Ectodermal cell (in vitro differentiated cells): ENCODE results near the gene CREB1.
"Not testable (repeated sequence)": the region's sequence is repeated elsewhere in the genome, so short reads cannot be mapped to it uniquely, and the experiment has no call there.

Source experiments
- H3K27ac ChIP-seq: 2 replicates; pipeline ENCODE4 v1.7.0; 2013; ENCODE audit warnings: mild to moderate bottlenecking, low read depth, low read length; ENCODE audit not compliant: insufficient read depth, poor library complexity, severe bottlenecking
- H3K27me3 ChIP-seq: 2 replicates; pipeline ENCODE4 v1.7.0; 2013; ENCODE audit warnings: mild to moderate bottlenecking, low read length; ENCODE audit not compliant: insufficient read depth, control insufficient read depth, poor library complexity, severe bottlenecking
- H3K36me3 ChIP-seq: one replicate; pipeline ENCODE4 v1.7.0; 2013; ENCODE audit warnings: low read length; ENCODE audit not compliant: control insufficient read depth, insufficient read depth
- H3K4me1 ChIP-seq: one replicate; pipeline ENCODE4 v1.7.0; 2013; ENCODE audit warnings: low read length; ENCODE audit not compliant: control insufficient read depth, insufficient read depth
- H3K4me3 ChIP-seq: 2 replicates; pipeline ENCODE4 v1.7.0; 2013; ENCODE audit warnings: low read depth, low read length, control low read depth; ENCODE audit not compliant: insufficient read depth
- H3K9me3 ChIP-seq: 2 replicates; pipeline ENCODE4 v1.7.0; 2013; ENCODE audit warnings: mild to moderate bottlenecking, low read length, moderate library complexity; ENCODE audit not compliant: control insufficient read depth
- WGBS, 2 experiments: methylation state at CpG; one replicate each; pipeline ENCODE4 v1.1.7; 2013; ENCODE audit warnings: missing lambda C conversion rate in 2 of 2; 5-methylcytosine and 5-hydroxymethylcytosine counted together

CREB1 gene

DNA sequence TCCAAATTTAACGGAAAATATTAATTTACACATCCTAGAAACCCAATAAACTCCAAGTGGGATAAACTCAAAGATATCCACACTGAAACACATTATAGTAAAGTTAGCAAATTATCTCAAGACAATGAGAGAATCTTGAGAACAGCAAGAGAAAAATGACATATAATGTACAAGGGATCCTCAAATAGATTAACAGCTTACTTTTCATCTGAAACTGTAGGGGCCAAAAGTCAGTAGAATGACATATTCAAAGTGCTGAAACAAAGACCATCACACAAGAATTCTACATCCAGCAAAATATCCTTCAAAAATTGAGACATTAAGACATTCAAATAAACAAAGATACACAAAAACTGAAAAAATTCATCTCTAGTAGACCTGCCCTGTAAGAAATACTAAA is 114.1 kb downstream of the CREB1 start:
- 100% methylated on average over 1 of the region's 1 CpG; no CpG with 5 or more reads in 1 of the 2 experiments for WGBS, 2 experiments
- Histone ChIP-seq H3K4me1 (no peaks in the 10 kb centered on the region), H3K36me3 (no peaks in the 10 kb centered on the region), H3K4me3 (no peak overlapping the region), H3K9me3 (no peaks in the 10 kb centered on the region), H3K27ac (no peak overlapping the region), H3K27me3 (no peaks in the 10 kb centered on the region)

DNA sequence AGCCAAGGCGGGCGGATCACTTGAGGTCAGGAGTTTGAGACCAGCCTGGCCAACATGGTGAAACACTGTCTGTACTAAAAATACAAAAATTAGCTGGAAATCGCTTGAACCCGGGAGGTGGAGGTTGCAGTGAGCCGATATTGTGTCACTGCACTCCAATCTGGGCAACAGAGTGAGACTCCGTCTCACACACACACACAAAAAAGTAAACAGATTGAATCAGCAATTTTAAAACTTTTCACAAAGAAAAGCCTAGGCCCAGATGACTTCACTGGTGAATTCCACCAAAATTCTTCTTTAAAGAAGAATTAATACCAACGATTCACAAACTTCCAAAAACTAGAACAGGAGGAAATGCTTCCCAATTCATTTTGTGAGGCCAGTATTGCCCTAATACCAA is 116.8 kb downstream of the CREB1 start:
- not testable (repeated sequence) for H3K4me3 ChIP-seq, H3K27ac ChIP-seq, H3K9me3 ChIP-seq, H3K4me1 ChIP-seq, H3K27me3 ChIP-seq, H3K36me3 ChIP-seq
- WGBS, 2 experiments = 91 to 94% methylated on average over 7 of the region's 7 CpGs
